ENCODE measurements around the gene PRADC1.
"Not testable (repeated sequence)": the region's sequence is repeated elsewhere in the genome, so short reads cannot be mapped to it uniquely, and the experiment has no call there.

The PRADC1 gene

GRCh38 chr2:73263540-73264331 lies 30.7 kb upstream of the PRADC1 start:
- no peak for DNase-seq (ENCODE audit: low read depth)
- TF ChIP-seq, protein P1, sequence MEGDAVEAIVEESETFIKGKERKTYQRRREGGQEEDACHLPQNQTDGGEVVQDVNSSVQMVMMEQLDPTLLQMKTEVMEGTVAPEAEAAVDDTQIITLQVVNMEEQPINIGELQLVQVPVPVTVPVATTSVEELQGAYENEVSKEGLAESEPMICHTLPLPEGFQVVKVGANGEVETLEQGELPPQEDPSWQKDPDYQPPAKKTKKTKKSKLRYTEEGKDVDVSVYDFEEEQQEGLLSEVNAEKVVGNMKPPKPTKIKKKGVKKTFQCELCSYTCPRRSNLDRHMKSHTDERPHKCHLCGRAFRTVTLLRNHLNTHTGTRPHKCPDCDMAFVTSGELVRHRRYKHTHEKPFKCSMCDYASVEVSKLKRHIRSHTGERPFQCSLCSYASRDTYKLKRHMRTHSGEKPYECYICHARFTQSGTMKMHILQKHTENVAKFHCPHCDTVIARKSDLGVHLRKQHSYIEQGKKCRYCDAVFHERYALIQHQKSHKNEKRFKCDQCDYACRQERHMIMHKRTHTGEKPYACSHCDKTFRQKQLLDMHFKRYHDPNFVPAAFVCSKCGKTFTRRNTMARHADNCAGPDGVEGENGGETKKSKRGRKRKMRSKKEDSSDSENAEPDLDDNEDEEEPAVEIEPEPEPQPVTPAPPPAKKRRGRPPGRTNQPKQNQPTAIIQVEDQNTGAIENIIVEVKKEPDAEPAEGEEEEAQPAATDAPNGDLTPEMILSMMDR (conservative IDR thresholded peaks at IDR 0.05; ENCODE audit: low read length), result no peak
- H3K4me3 ChIP-seq (ENCODE audit: low read length), result no peak overlapping the region

- DNase-seq (ENCODE audit: low read depth); H3K4me3 ChIP-seq (ENCODE audit: low read length): not testable (repeated sequence)
Observed at GRCh38 chr2:73262691-73263429, 29.8 kb upstream of the PRADC1 start.

- H3K4me3 ChIP-seq (ENCODE audit: low read length), result no peak overlapping the region
- TF ChIP-seq, protein P1 (conservative IDR thresholded peaks at IDR 0.05; ENCODE audit: low read length), result no peak
- DNase-seq (ENCODE audit: low read depth), result no peak
Observed at GRCh38 chr2:73262108-73262651, 29.1 kb upstream of the PRADC1 start.

DNA sequence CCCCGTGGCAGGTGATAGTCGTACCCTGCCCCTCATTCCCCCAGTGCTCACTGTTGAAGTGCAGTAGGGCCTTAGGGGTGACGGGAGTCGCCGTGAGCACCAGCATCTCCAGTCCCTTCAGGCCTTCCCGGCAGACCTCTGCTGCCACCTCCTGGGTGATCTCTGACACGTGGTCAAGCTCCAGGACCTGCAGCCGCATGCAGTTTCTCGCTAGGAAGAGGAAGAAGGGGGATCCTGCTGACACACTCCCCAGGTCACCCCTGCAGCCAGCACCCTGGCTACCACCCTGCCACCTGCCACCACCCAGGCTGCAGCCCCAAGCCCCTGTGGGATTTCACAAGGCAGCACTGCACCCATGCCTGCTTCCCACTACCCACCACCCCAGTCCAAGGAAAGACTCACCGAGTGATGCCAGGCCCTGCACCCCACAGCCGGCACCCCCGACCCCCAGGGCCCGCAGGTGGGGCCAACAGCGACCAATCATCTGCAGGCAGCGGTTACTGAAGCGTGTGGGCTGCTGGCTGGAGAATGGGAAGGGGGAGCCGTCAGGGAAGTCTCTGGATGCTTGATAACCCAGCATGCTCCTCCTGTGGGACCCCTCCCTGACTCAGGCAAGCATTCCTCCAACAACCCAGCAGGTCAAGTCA lies 27.4 kb upstream of the PRADC1 start:
- TF ChIP-seq, protein P1 (conservative IDR thresholded peaks at IDR 0.05; ENCODE audit: low read length), result peak; percentile 67
- H3K4me3 ChIP-seq (ENCODE audit: low read length), result no peak overlapping the region
- peak; percentile 52 for DNase-seq (ENCODE audit: low read depth)

GRCh38 chr2:73259704-73260337 lies 26.8 kb upstream of the PRADC1 start:
- TF ChIP-seq, protein P1 (conservative IDR thresholded peaks at IDR 0.05; ENCODE audit: low read length), result no peak
- no peak overlapping the region for H3K4me3 ChIP-seq (ENCODE audit: low read length)
- no peak for DNase-seq (ENCODE audit: low read depth)

DNA sequence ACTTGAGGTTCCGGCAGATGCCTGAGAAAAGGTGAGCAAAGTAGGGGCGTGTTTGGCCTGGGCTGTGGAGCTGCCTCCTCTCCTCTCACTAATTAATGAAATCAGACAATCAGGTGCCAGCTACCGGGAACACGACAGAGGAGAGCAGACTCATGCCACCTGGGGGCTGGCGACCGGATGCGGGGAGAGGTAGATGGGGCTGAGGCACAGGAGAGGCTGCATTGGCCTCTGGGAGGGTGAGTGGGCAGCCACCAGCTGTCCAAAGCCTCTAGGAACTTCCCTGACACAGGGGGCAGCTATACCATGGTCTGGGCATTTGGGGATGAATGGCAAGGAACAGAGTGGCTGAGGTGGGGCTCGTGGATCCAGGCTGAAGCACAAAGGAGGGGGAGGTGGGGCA lies 26.2 kb upstream of the PRADC1 start:
- DNase-seq (ENCODE audit: low read depth), result no peak
- H3K4me3 ChIP-seq (ENCODE audit: low read length), result no peak overlapping the region
- TF ChIP-seq, protein P1 (conservative IDR thresholded peaks at IDR 0.05; ENCODE audit: low read length), result no peak

DNA sequence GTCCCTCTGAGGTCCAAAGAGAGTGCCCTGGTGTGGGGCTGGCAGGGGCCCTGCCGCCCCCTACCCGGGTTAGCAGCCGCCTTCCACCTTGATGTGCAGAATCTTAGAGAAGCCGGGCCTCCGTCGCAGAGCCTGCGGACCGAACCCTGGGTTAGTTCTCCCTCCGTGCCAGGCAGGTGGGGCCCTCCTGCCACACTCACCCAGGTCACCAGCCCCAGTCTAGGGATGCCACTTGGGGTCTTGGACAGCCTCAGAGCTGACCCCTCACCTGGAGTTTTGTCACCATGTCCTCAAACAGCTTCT lies 25.8 kb upstream of the PRADC1 start:
- no peak for DNase-seq (ENCODE audit: low read depth)
- TF ChIP-seq, protein P1 (conservative IDR thresholded peaks at IDR 0.05; ENCODE audit: low read length), result no peak
- H3K4me3 ChIP-seq (ENCODE audit: low read length), result no peak overlapping the region

All from AG10803 (cell line).